ENCODE measurements around the gene CEBPZ.
"Not testable (repeated sequence)": the region's sequence is repeated elsewhere in the genome, so short reads cannot be mapped to it uniquely, and the experiment has no call there.

CEBPZ gene

GRCh38 chr2:37201208-37201607 is 30.2 kb downstream of the CEBPZ start:
- no peak overlapping the region for H3K27ac ChIP-seq (ENCODE audit: poor library complexity, severe bottlenecking)

GRCh38 chr2:37198681-37199065 is 32.7 kb downstream of the CEBPZ start:
- Histone ChIP-seq H3K4me1 (ENCODE audit: insufficient read depth, poor library complexity, severe bottlenecking) (peaks cover 6% of the 10 kb centered on the region), H3K4me3 (ENCODE audit: severe bottlenecking) (no peak overlapping the region), H3K27me3 (ENCODE audit: insufficient read depth, poor library complexity, severe bottlenecking) (no peaks in the 10 kb centered on the region), H3K9me3 (ENCODE audit: severe bottlenecking) (peaks cover under 1% of the 10 kb centered on the region), H3K27ac (ENCODE audit: poor library complexity, severe bottlenecking) (no peak overlapping the region), H3K36me3 (ENCODE audit: low read depth) (peaks cover 37% of the 10 kb centered on the region)
- ATAC-seq (ENCODE audit: low read depth) (no peak), DNase-seq (ENCODE audit: low spot score) (no peak)
- TF ChIP-seq CTCF (IDR thresholded peaks at IDR 0.05; ENCODE audit: poor library complexity, severe bottlenecking): no peak

More at GRCh38 chr2:37201208-37201607, 30.2 kb downstream of the CEBPZ start:
- DNase-seq (ENCODE audit: low spot score) (no peak), ATAC-seq (ENCODE audit: low read depth) (no peak)
- H3K9me3 ChIP-seq (ENCODE audit: severe bottlenecking): peaks cover 4% of the 10 kb centered on the region
- H3K27me3 ChIP-seq (ENCODE audit: insufficient read depth, poor library complexity, severe bottlenecking): no peaks in the 10 kb centered on the region
- TF ChIP-seq CTCF (IDR thresholded peaks at IDR 0.05; ENCODE audit: poor library complexity, severe bottlenecking): no peak
- peaks cover 6% of the 10 kb centered on the region for H3K4me1 ChIP-seq (ENCODE audit: insufficient read depth, poor library complexity, severe bottlenecking)
- no peak overlapping the region for H3K4me3 ChIP-seq (ENCODE audit: severe bottlenecking)
- peaks cover 62% of the 10 kb centered on the region for H3K36me3 ChIP-seq (ENCODE audit: low read depth)

GRCh38 chr2:37196320-37197195 is 34.8 kb downstream of the CEBPZ start, which contains the start of gene CEBPZOS:
Gene CEBPZOS (plus strand): TSS chr2:37196496. CDS start chr2:37199705, 3,209 bp downstream.
- no peaks in the 10 kb centered on the region for H3K27me3 ChIP-seq (ENCODE audit: insufficient read depth, poor library complexity, severe bottlenecking)
- peaks cover 17% of the 10 kb centered on the region for H3K36me3 ChIP-seq (ENCODE audit: low read depth)
- peak; percentile 82 for DNase-seq (ENCODE audit: low spot score)
- H3K27ac ChIP-seq (ENCODE audit: poor library complexity, severe bottlenecking): peak within 1 kb of the TSS; percentile 38
- peak within 1 kb of the TSS; percentile 61 for H3K4me3 ChIP-seq (ENCODE audit: severe bottlenecking)
- ATAC-seq (ENCODE audit: low read depth): peak; percentile 80
- TF ChIP-seq CTCF (IDR thresholded peaks at IDR 0.05; ENCODE audit: poor library complexity, severe bottlenecking): no peak
- H3K4me1 ChIP-seq (ENCODE audit: insufficient read depth, poor library complexity, severe bottlenecking): peaks cover 6% of the 10 kb centered on the region
- H3K9me3 ChIP-seq (ENCODE audit: severe bottlenecking): no peaks in the 10 kb centered on the region

- peaks cover 11% of the 10 kb centered on the region for H3K36me3 ChIP-seq (ENCODE audit: low read depth)
- ATAC-seq (ENCODE audit: low read depth); DNase-seq (ENCODE audit: low spot score); H3K27me3 ChIP-seq (ENCODE audit: insufficient read depth, poor library complexity, severe bottlenecking); H3K9me3 ChIP-seq (ENCODE audit: severe bottlenecking); H3K4me1 ChIP-seq (ENCODE audit: insufficient read depth, poor library complexity, severe bottlenecking); H3K27ac ChIP-seq (ENCODE audit: poor library complexity, severe bottlenecking): not testable (repeated sequence)
- H3K4me3 ChIP-seq (ENCODE audit: severe bottlenecking): peak overlapping the region; percentile 61
Observed at GRCh38 chr2:37195862-37196319, 35.5 kb downstream of the CEBPZ start.

- no peak for ATAC-seq (ENCODE audit: low read depth)
Observed at GRCh38 chr2:37192551-37192950, 38.8 kb downstream of the CEBPZ start.

More at GRCh38 chr2:37192551-37192950, 38.8 kb downstream of the CEBPZ start:
- Histone ChIP-seq H3K36me3 (ENCODE audit: low read depth) (no peaks in the 10 kb centered on the region), H3K27me3 (ENCODE audit: insufficient read depth, poor library complexity, severe bottlenecking) (no peaks in the 10 kb centered on the region), H3K4me3 (ENCODE audit: severe bottlenecking) (no peak overlapping the region), H3K27ac (ENCODE audit: poor library complexity, severe bottlenecking) (no peak overlapping the region), H3K4me1 (ENCODE audit: insufficient read depth, poor library complexity, severe bottlenecking) (peaks cover 15% of the 10 kb centered on the region), H3K9me3 (ENCODE audit: severe bottlenecking) (no peaks in the 10 kb centered on the region)
- DNase-seq (ENCODE audit: low spot score): no peak
- TF ChIP-seq CTCF (IDR thresholded peaks at IDR 0.05; ENCODE audit: poor library complexity, severe bottlenecking): no peak
